Uterine smooth muscle cell (primary cell): ENCODE data around the gene PROCA1. TPM values are rescaled to one million over a fixed set of nuclear protein-coding genes. Genes with fewer than 3 reads are reported as not detected.

Source experiments
- total RNA-seq: library from RNA; depleted of rRNA; stranded (reverse); fragments of >200 nt; gene quantifications from 2 replicates; pipeline ENCODE4 v1.2.3, GENCODE V29; 2014

PROCA1 gene
- total RNA-seq = 1.7 and 1.8 TPM in 2 replicates

GRCh38 chr17:28711723-28712031, at the start of gene PROCA1:
Gene PROCA1 (minus strand): TSS chr17:28711888. CDS start chr17:28711660, 228 bp downstream.

GRCh38 chr17:28743243-28744103, 31.8 kb upstream of the PROCA1 start, which contains the start of gene TRAF4:
Gene TRAF4 (plus strand): TSS chr17:28744011. CDS start chr17:28744113, 102 bp downstream.

GRCh38 chr17:28728364-28729200, 16.9 kb upstream of the PROCA1 start, which contains the start of gene NEK8:
Gene NEK8 (plus strand): TSS chr17:28728788. CDS start chr17:28728814, 26 bp downstream.

GRCh38 chr17:28726226-28726626, 14.5 kb upstream of the PROCA1 start, which contains the start of gene TLCD1:
Gene TLCD1 (minus strand): TSS chr17:28726233. CDS start chr17:28726097, 136 bp downstream.

GRCh38 chr17:28717578-28718332, 6.1 kb upstream of the PROCA1 start, which contains the start of gene RAB34:
Gene RAB34 (minus strand): TSS chr17:28717868. CDS start chr17:28717266, 602 bp downstream.

GRCh38 chr17:28661635-28662526, 49.8 kb downstream of the PROCA1 start, which contains the start of the genes SDF2 and SUPT6H:
Gene SDF2 (minus strand): TSS chr17:28661906. CDS start chr17:28661876, 30 bp downstream.
Gene SUPT6H (plus strand): TSS chr17:28662205. CDS start chr17:28673402, 11,197 bp downstream.

Other genes with a start within 250 kb of the PROCA1 start
- gene SLC13A2, start 238.2 kb downstream of the PROCA1 start, total RNA-seq = not detected in 2 replicates
- under 0.01 TPM in 1 of 2 replicates, not detected in the other for gene FOXN1, start 205.5 kb downstream of the PROCA1 start, total RNA-seq
- 14.1 and 23.4 TPM in 2 replicates for gene UNC119, start 159.3 kb downstream of the PROCA1 start, total RNA-seq
- 31.2 and 47.4 TPM in 2 replicates for gene PIGS, start 140.4 kb downstream of the PROCA1 start, total RNA-seq
- gene ALDOC, start 135.0 kb downstream of the PROCA1 start, total RNA-seq = 56.9 and 110 TPM in 2 replicates
- 30.0 and 101 TPM in 2 replicates for gene SPAG5, start 112.9 kb downstream of the PROCA1 start, total RNA-seq
- gene RSKR, start 97.7 kb downstream of the PROCA1 start, total RNA-seq = 8.1 and 8.9 TPM in 2 replicates
- gene BLTP2, start 66.7 kb downstream of the PROCA1 start, total RNA-seq = 144 and 149 TPM in 2 replicates
- 42.5 and 44.0 TPM in 2 replicates for gene SDF2, start 50.0 kb downstream of the PROCA1 start, total RNA-seq
- 53.9 and 56.0 TPM in 2 replicates for gene SUPT6H, start 49.7 kb downstream of the PROCA1 start, total RNA-seq
- gene RAB34, start 6.0 kb upstream of the PROCA1 start, total RNA-seq = 172 and 176 TPM in 2 replicates
- gene RPL23A, start 8.1 kb upstream of the PROCA1 start, total RNA-seq = 638 and 677 TPM in 2 replicates
- gene TLCD1, start 14.3 kb upstream of the PROCA1 start, total RNA-seq = 2.0 and 3.8 TPM in 2 replicates
- gene NEK8, start 16.9 kb upstream of the PROCA1 start, total RNA-seq = 3.0 and 3.5 TPM in 2 replicates
- 13.4 and 30.5 TPM in 2 replicates for gene TRAF4, start 32.1 kb upstream of the PROCA1 start, total RNA-seq
- 1.8 and 2.0 TPM in 2 replicates for gene FAM222B, start 130.9 kb upstream of the PROCA1 start, total RNA-seq
- gene ERAL1, start 143.1 kb upstream of the PROCA1 start, total RNA-seq = 24.2 and 29.1 TPM in 2 replicates
- 37.2 and 43.0 TPM in 2 replicates for gene FLOT2, start 185.8 kb upstream of the PROCA1 start, total RNA-seq
- gene DHRS13, start 191.2 kb upstream of the PROCA1 start, total RNA-seq = 6.5 and 8.0 TPM in 2 replicates
- gene PHF12, start 239.6 kb upstream of the PROCA1 start, total RNA-seq = 12.8 and 18.6 TPM in 2 replicates